Breast epithelium (tissue), 3 donors: ENCODE results near the gene MCAM.

Experiments
- CTCF ChIP-seq, 3 donors: fragments of 450-650 bp; IDR thresholded peaks; one replicate each; pipeline ENCODE4 v1.5.1; 2016 to 2017; ENCODE audit warnings: antibody characterized with exemption in 3 of 3, mild to moderate bottlenecking in 3 of 3, moderate library complexity in 3 of 3
- POLR2A ChIP-seq: fragments of 450-650 bp; IDR thresholded peaks from one replicate; pipeline ENCODE4 v1.6.1; 2016; ENCODE audit warnings: antibody characterized with exemption, mild to moderate bottlenecking, moderate library complexity
- POLR2AphosphoS5 ChIP-seq, 3 donors: sonication (generic); formaldehyde crosslinking; IDR thresholded peaks; one replicate each; pipeline ENCODE4 v1.6.1; 2017; ENCODE audit warnings: antibody characterized with exemption in 3 of 3

- TF ChIP-seq CTCF (IDR thresholded peaks at IDR 0.05) = no peak
- no peak for TF ChIP-seq POLR2A
- no peak for TF ChIP-seq POLR2AphosphoS5 (IDR thresholded peaks at IDR 0.05)
These were observed 12.4 kb upstream of the MCAM start for GRCh38 chr11:119329320-119329719.
